GM12874 (cell line): Measurements from ENCODE around the gene LAMA1.

ENCODE experiments used
- TF ChIP-seq, protein P1 (sequence below): IDR thresholded peaks from 2 replicates; pipeline ENCODE4 v1.5.1; 2011; ENCODE audit warnings: low read depth, mild to moderate bottlenecking, control low read depth, low read length, moderate library complexity; ENCODE audit not compliant: insufficient read depth

The LAMA1 gene

DNA sequence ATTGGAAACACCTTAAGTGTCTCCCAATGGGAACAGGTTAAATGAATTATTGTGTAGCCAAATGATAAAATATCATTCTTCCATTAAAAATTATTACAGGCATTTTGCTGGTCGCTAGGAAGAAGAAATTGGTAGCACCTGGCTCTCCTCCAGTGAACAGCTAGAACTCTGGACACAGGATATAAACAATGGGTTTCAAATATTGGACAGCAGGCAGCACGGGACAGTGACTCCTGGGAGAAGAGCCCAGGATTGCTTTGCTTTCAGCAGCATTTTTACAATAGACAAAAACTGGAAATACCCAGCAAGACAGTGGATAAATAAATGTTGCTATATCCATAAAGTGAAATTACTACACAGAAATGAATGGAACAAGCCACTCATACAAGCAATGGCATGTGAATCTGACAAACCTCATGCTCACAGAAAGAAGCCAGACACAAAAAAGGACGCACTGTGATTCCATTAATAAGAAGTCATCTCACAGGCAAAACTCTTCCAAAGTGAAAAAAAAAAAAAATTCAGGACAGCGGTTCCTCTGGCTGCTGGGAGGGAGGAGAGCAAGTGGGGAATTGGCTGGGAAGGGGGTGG lies 50.5 kb downstream of the LAMA1 start:
- TF ChIP-seq, protein P1, sequence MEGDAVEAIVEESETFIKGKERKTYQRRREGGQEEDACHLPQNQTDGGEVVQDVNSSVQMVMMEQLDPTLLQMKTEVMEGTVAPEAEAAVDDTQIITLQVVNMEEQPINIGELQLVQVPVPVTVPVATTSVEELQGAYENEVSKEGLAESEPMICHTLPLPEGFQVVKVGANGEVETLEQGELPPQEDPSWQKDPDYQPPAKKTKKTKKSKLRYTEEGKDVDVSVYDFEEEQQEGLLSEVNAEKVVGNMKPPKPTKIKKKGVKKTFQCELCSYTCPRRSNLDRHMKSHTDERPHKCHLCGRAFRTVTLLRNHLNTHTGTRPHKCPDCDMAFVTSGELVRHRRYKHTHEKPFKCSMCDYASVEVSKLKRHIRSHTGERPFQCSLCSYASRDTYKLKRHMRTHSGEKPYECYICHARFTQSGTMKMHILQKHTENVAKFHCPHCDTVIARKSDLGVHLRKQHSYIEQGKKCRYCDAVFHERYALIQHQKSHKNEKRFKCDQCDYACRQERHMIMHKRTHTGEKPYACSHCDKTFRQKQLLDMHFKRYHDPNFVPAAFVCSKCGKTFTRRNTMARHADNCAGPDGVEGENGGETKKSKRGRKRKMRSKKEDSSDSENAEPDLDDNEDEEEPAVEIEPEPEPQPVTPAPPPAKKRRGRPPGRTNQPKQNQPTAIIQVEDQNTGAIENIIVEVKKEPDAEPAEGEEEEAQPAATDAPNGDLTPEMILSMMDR: no peak

DNA sequence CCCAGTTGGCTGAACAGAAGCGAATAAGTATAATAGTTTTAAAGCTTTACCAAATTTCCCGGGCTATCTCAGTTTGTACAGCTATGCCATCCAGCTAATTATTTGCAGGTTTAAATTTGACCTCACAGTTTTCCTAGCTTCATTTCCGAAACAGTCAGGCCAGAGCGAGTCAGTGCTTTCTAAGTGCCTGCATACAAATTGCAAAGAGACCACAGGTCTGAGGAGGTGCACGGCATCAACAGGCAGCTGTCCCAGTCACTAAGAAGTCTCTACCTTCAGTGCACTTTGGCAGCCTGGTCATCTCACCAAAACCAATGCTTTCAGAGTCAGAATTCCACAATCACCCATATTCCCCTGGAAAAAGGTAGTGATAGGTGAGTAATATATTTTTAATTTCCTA lies 51.9 kb downstream of the LAMA1 start:
- TF ChIP-seq, protein P1: no peak

DNA sequence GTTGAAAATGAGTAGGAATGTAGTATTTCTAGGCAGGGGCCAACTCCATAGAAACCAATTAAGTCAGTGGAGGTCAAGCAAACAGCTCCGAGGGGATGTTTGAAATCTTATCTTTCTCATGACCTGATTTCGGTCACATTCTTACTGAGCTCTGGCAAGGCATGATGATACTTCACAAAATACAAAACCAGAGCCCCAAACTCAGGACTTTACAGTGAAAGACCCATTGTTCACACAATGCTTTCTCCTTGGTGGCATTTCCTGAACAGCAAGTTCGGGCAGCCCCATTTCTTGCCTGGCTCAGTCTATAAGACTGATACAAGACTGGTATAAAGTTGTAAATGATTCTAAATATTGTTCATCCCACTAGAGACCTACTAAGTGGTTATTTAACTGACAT lies 53.3 kb downstream of the LAMA1 start:
- TF ChIP-seq, protein P1: no peak

DNA sequence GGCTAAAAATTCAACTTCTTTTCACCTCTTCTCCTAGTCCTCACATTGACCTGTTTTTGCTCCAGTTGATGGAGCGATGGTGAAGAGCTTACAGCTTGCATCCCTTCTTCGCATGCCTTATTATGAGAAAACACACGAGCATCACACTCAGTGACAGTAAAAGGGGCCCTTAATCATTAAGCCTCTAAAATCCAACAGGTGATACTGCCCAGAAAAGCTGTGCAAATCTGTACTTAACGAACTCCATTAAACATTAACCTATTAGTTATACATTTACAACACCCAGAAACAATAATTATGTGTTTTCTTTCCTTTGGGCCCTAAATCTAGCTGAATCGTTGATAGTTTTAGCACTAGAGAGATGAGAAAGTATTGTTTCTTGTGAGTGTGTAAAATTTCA lies 54.8 kb downstream of the LAMA1 start:
- TF ChIP-seq, protein P1: no peak

DNA sequence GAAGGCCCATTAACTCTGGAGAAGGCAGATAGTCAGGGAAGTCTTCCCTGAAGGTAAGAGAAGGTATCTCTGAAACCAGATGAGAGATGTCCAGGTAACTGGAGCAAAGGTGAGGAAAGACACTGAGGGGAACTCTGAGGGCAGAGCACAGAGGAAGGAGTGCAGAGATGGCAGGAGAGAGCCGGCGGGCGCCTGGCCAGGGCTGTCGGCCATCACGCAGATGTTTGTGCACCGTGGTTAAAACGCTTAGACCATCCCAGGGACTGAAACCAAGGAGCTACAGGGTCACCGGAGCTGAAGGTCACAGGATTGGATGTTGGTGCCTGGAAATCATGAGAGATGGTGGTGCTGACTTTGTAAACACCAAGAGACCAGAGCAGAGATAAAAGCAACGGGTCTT lies 55.4 kb downstream of the LAMA1 start:
- TF ChIP-seq, protein P1: no peak

DNA sequence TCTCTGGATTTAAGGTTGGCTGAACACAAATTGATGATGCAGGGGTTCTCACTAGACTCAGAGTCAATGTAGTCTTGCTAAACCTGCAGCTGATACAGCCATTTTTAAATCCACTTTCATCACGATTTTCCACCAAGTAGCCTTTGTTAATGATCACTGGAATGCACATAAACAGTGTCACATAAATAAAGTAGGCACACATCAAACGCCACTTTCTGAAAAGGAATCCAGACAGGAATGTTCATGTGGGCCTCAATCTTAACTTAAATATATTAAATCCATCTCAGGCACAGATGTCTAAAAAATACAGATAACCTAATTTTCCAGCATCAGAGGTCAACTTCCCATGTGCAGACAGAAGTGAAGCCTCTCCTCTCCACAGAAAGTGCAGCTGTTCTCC lies 58.3 kb downstream of the LAMA1 start:
- TF ChIP-seq, protein P1: no peak

DNA sequence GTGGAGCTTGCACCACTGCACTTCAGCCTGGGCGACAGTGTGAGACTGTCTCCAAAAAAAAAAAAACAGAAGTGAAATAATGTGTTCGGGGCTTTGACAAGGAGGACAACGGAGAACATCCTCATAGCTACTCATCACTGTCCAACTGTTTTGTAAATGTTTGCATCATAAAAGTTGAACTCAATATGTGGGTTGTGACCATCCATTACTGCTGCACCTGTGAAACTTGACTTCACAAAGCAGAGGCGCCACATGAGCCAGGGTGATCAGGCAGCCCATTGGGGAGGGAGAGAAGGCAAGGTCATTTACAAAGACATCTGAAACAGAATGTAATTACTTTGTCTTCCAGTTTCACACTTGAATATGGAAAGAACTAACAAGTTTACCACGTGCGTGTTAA lies 61.6 kb downstream of the LAMA1 start:
- TF ChIP-seq, protein P1: no peak
